Fibroblast of skin of right biceps (primary cell): ENCODE results near the gene TTC9C.
"Not testable (repeated sequence)": the region's sequence is repeated elsewhere in the genome, so short reads cannot be mapped to it uniquely, and the experiment has no call there.

Experiments
- DNase-seq: peaks from one replicate; pipeline ENCODE4 v3.0.0-alpha.2; 2013

Gene TTC9C

DNA sequence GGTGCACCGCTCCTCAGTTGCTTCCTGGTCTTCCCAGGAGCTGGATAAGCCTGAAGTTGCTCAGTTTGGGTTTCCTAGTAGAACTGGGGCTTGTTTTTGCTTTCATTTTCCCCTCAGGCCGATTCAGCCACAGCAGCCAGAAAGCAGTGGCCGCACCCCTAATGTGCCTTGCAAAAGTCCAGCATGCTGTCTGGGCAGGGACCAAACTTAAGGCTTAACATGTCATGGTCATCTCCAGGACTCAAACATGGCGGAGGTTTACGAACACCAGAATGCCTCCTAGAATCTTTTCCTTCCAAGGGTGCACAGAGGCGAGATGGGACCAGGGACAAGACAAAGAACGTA is 18.3 kb upstream of the TTC9C start:
- DNase-seq = peak; percentile 14

DNA sequence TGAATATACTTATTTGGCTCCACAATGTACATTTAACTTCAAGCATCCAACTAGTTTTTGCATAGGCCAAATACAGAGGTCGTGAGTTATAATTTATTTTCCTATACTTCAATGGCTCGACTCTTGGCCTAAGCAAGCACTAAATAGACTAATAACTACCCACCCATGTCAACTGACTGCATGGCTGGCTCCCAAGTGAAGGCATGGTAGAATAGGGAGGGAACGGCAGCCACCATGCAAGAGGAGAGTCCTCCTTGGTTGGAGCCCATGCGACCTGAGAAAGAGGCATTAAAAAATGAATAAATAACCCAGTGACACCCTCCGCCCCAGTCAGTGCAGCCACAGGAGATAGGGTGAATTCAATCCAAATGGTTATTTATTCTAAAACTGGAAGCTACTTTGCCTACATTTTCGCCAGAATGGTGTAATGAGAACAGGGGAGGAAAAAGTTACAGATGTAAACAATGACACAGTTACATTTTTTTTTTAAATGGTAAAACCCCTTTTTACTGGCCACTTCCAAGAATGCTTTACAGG is 15.9 kb upstream of the TTC9C start:
- DNase-seq = no peak

DNA sequence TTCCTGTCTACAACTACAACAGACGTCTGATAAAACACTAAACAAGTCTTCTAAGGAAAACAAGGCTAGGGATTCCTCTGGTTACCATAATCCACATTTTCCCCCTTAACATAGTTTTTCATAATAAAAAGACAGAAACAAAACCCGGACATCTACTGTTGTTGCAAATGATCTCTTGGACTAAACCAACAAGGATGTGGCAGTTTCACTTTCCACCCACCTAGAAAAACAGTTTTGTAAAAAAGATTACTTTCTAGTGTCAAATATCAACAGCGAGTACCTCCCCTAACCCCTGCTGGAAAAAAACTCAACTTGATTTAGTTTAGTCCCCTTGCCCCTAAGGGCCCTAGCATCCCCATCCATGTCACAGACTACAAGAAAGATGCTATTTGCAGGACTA is 15.4 kb upstream of the TTC9C start:
- no peak for DNase-seq

DNA sequence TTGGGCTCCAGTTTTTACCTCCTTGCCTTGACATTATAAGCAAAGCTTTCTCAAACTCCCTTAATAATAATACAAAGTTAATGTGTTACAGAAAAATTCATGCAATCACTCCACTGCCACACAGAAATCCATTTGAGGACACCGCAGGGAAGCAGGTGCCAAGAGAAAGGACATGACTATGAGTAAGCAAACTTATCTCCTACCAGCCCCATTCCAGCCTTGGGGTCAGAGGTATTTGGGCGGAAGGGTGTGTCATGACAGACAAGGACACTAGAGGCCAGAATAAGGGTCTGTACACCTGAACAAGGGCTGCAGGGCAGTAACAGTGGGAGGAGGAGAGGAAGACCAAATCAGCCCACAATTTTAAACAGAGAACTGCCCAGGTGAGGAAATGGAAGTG is 14.9 kb upstream of the TTC9C start:
- DNase-seq = no peak

DNA sequence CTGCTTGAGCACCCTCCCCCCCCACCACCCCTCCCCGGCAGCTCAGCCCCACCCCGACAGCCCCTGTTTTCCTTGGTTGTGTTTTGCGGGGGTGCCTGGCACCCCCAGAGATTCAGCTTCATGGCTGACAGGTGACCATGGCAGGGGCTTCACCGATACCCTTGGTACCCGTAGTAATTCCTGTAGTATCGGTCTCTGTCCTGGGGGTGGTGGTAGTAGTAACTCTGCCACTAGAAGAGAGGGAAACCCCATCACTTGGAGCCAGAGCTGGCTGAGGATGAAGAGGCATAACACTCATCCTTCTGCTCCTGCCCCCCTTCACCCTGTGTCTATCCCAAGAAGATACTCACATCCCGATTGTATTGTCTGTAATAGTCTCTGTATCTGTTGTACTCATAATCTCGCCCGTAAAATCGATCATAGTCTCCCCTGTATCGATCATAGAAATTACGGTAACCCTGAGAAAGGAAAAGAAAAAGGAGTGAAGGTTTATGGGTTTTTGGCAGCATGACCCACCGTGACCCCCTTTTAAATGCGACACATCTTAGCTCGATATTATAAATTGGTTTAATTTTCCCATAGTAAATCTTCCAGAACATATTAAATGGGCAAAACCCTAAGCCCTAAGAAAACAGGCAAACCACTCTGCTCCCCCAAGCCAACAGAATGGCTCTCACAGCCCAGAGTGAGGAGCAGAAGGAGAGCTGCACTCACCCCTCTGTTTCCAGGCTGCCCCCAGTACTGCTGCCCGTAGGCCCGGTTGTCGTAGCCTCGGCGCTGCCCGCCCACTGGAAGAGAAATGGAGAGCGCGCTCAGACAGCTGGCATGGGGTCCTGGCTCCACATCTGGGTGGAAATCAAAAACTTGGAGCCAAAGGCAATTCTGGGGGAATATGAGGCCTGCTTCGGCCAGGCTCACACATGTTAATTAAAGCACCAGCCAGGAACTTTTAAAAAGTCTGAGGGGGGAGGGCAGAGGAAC is 12.8 kb upstream of the TTC9C start:
- no peak for DNase-seq

DNA sequence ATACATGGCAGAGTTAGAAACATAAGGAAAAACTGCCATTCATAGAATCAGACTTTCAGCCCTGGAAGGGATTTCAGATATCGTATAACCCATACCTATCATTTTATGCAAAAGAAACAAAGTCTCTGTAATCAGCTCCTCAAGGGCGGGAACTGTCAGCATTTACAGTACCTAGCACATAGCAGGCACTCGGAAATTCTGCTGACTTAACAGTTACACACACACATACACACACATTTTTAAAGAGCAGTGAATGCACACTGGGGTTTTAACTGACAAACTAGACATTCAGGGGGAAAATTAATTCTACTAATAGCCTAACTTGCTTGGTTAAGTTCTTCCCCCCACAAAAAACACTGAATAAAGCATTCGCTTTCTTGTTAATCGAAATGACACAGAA is 12.1 kb upstream of the TTC9C start:
- DNase-seq = no peak

DNA sequence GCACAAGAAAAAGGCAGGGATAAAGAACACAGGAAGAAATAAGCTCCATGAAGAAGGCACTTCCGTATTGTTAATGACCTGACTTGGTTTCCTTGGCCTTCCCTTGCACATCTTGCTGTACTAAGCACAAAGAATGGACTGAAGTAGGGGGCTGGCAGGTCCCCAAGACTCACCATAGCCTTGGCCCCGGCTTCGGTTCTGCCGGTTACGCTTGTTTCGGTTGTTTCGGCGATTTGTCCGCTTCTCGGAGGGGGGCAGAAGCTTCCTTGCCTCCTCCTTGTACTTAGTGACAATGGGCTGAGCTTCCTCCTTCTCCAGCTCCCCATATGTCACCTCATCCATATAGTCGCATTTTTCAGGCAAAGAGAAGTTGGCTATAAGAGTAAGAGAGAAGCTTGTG is 11.5 kb upstream of the TTC9C start:
- no peak for DNase-seq

DNA sequence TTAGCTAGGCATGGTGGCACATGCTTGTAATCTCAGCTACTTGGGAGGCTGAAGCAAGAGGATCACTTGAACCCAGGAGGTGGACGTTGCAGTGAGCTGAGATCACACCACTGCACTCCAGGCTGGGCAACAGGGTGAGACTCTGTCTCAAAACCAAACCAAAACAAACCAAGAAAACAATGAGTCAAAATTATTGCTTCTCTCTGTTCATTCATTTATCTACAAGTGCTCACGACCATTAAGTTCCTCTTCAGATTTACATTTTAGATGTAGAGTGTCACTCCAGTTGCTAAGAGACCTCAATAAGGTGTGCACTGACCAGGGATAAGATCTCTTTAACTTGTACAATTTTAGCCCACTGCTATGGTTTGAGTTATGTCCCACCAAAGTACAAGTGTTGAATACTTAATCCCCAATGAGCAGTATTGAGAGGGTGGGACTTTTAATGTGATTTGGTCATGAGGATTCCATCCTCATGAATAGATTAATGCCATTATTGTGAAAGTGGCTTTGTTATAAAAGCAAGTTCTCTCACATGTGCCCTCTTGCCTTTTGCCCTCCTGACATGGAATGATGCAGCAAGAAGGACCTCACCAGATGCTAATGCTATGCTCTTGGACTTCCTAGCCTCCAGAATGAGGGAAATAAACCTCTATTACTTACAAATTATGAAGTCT is 8.8 kb upstream of the TTC9C start:
- DNase-seq = no peak

DNA sequence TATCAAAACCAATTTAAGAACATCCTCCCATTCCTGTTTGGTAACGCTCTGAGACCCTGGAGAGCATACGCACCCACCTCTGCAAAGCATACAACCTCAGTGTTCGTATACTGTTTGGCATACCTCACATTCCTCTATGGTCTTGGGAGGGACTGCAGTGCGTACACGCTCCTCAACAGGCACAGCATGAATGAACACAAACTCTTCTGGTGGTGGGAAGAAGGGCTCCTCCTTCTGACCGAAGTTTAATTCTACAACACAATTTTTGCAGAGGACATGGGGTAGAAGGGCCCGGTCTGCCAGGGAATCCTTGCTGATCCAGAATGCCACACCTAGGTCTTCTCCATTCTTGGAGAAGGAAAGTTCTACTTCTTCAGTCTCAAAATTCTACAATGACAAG is 6.3 kb upstream of the TTC9C start:
- peak; percentile 53 for DNase-seq

DNA sequence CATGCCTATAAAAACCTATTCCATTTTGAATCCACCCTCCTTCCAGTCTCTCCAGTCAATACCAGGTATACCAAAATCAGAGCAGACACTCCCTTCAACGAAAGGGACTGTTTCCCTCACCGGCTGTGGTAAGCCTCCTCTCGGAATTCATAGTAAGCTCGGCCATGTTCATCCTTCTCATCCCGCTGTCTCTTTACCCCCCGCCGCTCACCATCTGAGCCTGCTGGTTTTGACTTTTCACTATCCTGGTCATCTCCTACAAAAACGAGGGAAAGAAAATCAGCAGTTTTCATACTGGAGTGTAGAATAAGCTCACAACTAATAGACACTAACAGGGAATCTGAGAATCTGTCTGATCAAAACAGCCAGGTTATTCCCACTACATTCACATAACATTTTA is 4.1 kb upstream of the TTC9C start:
- no peak for DNase-seq

DNA sequence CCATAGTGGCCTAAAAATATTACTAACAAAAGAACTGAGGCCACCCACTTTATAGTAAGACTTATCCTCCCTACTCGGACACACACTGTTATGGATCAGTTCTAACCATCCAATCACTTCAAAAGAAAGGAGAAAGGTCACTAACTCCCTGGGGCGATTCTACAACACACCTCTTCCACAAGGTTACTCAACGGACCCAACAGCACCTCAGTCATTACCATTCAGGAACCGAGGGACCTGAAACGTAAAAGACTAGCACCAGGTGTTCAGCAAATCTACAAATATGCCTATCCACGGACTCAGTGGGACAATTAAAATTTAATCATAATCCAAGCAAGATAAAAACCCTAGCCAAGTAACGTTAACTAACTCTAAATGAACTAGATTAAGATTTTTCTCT is 2.6 kb upstream of the TTC9C start:
- no peak for DNase-seq

DNA sequence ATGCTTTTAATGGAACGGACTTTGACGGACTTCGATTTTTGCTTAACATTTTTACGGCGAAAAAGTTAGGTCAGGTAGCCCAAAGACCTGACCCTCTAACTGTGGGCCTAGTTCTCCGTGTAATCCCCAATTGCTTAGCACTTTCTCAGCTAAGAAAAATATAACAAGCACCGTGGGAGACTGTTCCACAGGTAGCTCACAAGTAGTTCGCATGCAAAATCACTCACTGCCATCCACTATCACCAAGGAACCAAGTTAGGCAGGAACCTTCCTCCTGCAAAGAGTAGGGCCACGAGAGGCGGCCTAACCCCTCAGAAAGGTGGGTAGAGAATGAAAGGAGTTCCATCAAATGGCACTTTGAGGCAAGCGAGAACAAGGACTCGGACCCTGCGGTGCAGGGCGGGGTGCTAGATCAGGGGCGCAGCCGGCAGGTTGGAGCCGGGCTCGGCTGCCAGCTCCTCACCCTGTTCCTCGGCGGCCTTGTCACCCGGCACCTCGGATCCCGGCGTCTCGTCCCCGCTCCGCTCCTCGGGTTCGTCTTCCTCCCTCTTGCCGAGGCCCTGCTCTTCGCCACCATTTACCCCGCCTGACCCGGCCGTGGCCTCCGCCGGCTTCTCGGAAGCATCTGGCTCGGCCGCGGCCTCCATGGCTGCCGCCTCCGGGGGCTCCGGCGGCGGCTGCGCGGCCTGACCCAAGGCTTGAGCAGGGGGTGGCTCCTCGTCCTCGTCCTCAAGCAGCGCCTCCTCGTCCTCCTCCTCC is 2.0 kb upstream of the TTC9C start:
- no peak for DNase-seq

DNA sequence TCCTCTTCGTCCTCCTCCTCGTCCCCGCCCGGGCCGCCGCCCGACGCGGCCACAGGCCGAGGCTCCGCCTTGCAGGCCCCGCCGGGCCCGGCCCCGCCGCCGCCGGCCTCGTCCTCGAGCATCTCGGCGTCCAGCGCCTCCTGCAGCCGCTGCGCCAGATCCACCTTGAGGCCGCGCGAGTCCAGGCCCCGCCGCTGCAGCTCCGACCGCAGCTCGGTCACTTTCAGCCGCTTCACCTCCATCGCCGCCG is 1.4 kb upstream of the TTC9C start:
- no peak for DNase-seq

DNA sequence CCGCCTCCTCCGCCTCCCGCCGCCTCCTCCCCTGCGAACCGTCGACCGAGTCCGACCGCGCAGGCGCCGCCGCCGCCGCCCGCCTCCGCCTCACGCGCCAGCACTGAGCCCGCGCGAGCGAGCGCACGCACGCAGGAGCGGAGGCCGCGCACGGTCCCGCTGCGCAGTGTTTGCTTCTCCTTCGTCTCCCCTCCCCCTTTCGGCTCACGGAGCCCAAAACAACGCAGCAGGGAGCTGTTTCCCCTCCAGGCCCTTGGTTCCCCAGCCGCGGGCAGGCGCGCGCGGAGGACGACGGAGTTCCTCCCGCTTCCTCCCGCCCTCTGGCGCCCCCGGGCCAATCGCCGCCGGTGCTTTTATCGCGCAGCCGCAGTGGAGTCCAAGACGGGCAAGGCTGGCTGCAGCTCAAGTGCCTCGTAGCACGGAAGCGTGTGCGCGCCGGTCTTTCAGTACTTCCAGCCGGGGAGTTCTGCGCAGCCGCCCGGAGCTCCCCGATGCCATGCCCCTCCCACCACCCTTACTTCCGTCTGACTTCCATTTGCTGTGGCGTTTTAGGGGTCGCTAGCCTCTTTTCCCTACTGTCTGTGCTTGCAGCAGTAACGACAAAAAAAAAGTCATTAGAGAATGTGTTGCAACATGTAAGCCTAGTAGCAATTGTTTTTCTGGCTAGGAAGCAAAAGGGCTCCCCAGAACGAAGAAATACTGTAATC is 968 bp upstream of the TTC9C start, which contains the start of gene HNRNPUL2:
Gene HNRNPUL2, minus strand, starts transcription at position 293 of the 707 bp plus-strand sequence. CDS start 301 bp downstream, outside the sequence.
- peak; percentile 100 for DNase-seq

DNA sequence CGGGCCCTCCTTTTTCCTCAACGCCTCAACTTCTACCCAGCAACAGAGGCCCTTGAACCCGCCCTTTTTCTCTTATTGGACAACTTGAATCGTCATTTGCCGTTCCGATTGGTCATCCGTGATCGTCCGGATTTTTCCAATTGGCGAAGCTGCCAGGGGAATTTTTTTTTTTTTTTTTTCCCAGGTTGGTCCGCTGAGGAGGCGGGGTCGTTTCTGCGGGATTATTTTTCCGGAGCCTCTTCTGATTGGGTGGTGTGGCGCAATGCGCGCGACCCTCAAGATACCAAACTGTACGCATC is 465 bp upstream of the TTC9C start:
- DNase-seq = peak; percentile 99

DNA sequence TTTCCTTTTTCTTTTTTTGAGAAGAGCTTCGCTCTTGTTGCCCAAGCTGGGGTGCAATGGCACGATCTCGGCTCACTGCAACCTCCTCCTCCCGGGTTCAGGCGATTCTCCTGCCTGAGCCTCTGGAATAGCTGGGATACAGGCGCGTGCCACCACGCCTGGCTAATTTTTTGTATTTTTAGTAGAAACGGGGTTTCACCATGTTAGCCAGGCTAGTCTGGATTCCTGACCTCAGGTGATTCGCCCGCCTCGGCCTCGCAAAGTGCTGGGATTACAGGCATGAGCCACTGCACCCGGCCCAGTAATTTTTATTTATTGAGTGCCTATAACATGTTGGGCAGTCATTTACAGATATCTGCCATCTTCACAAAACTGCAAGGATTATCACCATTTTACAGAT is 1.8 kb downstream of the TTC9C start:
- not testable (repeated sequence) for DNase-seq

DNA sequence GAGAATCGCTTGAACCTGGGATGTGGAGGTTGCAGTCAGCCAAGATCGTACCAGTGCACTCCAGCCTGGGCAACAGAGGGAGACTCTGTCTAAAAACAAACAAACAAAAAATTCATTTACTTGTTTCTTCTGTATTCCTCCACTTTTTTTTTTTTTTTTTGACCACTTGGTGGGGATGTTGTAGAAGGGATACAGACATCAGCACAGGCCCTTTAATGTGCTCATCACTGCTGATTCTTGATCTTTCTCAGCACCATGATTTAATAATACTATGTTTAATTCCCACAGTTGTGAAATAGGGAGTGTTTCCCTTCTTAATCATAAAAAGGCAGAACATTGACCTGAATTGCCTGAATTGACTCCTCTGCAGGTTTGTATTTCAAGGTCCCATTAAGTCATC is 4.5 kb downstream of the TTC9C start:
- DNase-seq = peak; percentile 21

DNA sequence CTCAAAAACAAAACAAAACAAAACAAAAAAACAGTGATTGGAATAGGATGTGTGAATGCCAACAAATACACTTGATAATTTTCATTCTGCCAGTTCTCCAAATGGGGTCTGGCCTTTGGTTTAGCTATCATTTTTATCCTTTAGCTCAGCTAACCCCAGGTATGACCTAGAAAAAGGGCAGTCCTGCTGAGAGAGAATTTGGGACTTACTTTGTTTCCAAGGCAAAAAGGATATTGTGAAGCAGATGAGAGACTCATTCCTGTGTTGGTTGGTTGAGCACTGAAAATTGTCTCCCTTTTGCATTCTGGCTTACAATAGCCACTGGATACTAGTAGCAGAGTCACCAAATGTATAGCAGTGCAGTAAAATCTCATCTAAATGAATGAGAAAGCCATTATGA is 8.9 kb downstream of the TTC9C start:
- DNase-seq = no peak

DNA sequence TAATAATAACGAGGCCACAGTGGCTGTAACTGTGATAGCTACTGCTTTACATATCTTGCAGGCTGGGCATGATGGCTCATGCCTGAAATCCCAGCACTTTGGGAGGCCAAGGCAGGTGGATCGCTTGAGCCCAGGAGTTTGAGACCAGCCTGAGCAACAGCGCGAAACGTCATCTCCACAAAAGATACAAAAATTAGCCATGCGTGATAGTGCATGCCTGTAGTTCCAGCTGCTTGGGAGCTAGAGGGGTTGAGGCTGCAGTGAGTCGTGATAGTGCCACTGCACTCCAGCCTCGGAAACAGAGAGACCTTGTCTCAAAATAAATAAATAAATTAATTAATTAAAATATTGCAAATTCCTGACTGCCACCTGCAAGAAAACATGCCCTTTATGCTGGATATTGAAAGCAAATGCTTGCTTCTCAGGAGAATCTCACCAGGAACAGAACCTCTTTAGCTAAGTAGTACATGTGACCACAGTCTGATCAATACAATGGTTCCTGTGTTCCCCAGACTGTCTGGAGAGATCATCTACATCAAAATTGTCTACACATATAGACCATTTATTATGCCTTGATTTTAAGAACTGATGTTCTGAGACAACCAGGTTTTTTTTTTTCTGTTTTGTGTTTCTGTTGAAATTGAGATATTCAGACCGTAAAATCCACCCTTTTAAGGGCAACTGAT is 19.3 kb downstream of the TTC9C start:
- DNase-seq = no peak

DNA sequence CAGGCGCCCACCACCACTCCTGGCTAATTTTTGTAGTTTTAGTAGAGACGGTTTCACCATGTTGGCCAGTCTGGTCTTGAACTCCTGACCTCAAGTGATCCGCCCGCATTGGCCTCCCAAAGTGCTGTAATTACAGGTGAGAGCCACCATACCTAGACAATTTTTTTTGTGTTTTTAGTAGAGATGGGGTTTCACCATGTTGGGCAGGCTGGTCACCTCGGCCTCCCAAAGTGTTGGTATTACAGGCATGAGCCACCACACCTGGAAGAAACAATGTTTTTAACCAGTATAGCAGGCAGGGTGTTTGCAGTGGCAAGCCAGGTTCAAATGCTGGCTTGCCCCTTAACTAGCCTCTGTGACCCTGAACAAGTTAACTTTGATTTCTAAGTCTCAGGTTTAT is 21.6 kb downstream of the TTC9C start:
- not testable (repeated sequence) for DNase-seq

DNA sequence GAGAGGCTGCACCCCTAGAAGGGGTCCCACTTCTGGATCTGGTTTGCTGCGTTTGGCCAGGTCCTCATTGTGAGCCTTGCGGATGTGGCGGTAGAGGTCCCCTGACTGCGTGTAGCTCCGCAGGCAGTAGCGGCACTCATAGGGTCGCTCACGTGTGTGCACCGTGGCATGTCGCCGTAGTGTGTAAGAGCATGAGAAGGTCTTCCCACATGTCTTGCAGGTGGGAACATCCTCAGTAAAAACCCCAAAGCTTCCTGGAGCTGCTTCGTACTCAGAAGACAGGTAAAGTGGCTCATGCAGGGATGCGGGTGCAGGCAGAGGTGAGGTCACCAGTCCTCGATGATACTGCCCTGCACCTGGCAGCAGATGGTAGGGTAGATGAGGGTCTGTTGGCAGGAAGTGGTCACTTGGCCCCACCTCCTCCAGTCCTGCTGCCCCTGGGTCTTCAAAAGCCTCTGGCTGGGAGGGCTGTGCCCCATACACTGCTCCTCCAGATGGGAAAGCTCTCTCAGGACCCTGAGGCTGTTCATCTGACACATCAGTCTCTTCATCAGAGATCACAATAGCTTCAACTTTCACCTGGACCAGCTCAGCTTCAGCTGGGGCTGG is 24.0 kb downstream of the TTC9C start:
- no peak for DNase-seq
